ENCODE results near the gene LTF.
A peak's percentile ranks its signal among the peaks of the same experiment; 100 is the strongest.

The LTF gene

GRCh38 chr3:46464326-46465195, at the start of gene LTF:
Gene LTF (minus strand): TSS chr3:46464905. CDS start chr3:46464867, 38 bp downstream.
- no peak for TF ChIP-seq CTCF (conservative IDR thresholded peaks at IDR 0.05)
- peak within 1 kb of the TSS; percentile 36; the same call in 1 of the 2 replicates for H3K27ac ChIP-seq

GRCh38 chr3:46512191-46512749, 47.6 kb upstream of the LTF start:
- TF ChIP-seq CTCF (conservative IDR thresholded peaks at IDR 0.05): no peak
- no peak overlapping the region for H3K27ac ChIP-seq

GRCh38 chr3:46509661-46510187, 45.0 kb upstream of the LTF start:
- no peak overlapping the region for H3K27ac ChIP-seq
- no peak for TF ChIP-seq CTCF (conservative IDR thresholded peaks at IDR 0.05)

- no peak for TF ChIP-seq CTCF (conservative IDR thresholded peaks at IDR 0.05)
- H3K27ac ChIP-seq: no peak overlapping the region
Measured at GRCh38 chr3:46508850-46509591, 44.3 kb upstream of the LTF start.

GRCh38 chr3:46506526-46506925, 41.8 kb upstream of the LTF start:
- no peak overlapping the region for H3K27ac ChIP-seq
- no peak for TF ChIP-seq CTCF (conservative IDR thresholded peaks at IDR 0.05)

- no peak for TF ChIP-seq CTCF (conservative IDR thresholded peaks at IDR 0.05)
- no peak overlapping the region for H3K27ac ChIP-seq
Measured at GRCh38 chr3:46505953-46506352, 41.2 kb upstream of the LTF start.

GRCh38 chr3:46504789-46505188, 40.1 kb upstream of the LTF start:
- TF ChIP-seq CTCF (conservative IDR thresholded peaks at IDR 0.05): no peak
- no peak overlapping the region for H3K27ac ChIP-seq
